ENCODE data around the gene ZFYVE28.

DNA sequence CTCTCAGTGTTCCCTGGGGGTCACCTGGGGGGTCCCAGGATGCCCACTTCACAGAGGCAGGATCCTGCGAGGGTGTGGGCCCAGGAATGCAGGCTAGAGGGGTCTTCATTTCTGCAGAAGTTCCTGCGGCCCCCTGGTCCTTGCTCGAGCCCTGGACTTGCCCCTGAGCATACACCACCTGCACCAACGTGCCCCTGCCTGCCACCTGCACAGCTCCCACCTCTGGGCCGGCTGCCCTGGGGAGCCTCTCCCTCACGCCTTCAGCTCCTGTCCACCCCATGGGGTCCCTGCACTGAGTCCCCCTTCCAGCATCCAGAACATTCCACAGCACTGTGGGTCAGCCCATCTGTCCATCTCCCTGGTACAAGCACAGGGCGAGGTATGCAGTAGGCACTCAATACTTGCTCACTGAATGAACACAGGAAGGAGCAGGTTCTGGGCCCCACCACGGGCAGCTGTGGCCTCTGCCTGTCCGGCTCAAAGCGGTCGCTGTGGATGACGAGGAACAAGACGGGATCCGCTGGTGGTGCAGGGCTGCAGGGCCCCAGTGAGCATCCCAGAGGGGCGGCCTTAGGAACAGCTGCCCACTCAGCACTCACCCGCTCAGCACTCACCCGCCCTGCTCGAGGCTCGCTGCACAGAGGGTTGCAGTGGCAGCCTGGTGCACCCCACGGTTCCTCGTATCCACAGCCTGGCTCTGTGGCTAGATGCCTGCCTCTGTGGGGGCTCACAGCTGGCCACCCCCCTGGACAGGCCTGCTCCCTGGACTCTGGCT lies 86.1 kb downstream of the ZFYVE28 start:
- TF ChIP-seq, protein P1, sequence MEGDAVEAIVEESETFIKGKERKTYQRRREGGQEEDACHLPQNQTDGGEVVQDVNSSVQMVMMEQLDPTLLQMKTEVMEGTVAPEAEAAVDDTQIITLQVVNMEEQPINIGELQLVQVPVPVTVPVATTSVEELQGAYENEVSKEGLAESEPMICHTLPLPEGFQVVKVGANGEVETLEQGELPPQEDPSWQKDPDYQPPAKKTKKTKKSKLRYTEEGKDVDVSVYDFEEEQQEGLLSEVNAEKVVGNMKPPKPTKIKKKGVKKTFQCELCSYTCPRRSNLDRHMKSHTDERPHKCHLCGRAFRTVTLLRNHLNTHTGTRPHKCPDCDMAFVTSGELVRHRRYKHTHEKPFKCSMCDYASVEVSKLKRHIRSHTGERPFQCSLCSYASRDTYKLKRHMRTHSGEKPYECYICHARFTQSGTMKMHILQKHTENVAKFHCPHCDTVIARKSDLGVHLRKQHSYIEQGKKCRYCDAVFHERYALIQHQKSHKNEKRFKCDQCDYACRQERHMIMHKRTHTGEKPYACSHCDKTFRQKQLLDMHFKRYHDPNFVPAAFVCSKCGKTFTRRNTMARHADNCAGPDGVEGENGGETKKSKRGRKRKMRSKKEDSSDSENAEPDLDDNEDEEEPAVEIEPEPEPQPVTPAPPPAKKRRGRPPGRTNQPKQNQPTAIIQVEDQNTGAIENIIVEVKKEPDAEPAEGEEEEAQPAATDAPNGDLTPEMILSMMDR (IDR thresholded peaks at IDR 0.05) = no peak
- no peak for TF ChIP-seq POLR2A (IDR thresholded peaks at IDR 0.05)
- TF ChIP-seq EP300 (IDR thresholded peaks at IDR 0.05) = no peak

Measured in ovary (tissue), 3 donors.